CD4-positive, alpha-beta memory T cell (primary cell): Measurements from ENCODE around the gene TNFRSF18. TPM values are rescaled to one million over a fixed set of nuclear protein-coding genes. Genes with fewer than 3 reads are reported as not detected.
"Not testable (repeated sequence)": the region's sequence is repeated elsewhere in the genome, so short reads cannot be mapped to it uniquely, and the experiment has no call there.

Source experiments
- CTCF ChIA-PET: fragments of 350-600 bp; sonication (Branson Sonifier 250); formaldehyde crosslinking; loops from one replicate; lab custom pipeline; 2021; ENCODE audit warnings: inconsistent platforms; ENCODE audit not compliant: partially characterized antibody; lab: Charles Lee
- POLR2A ChIA-PET: fragments of 350-600 bp; sonication (Branson Sonifier 250); formaldehyde crosslinking; loops from one replicate; lab custom pipeline; 2021; ENCODE audit not compliant: partially characterized antibody; lab: Charles Lee
- DNase-seq, 5 donors: peaks; one replicate each; pipeline versions ENCODE4 v3.0.0 to v3.0.0-alpha.2; 2020 to 2022; ENCODE audit warnings: mixed read lengths in 1 of 5
- H3K27ac ChIP-seq: one replicate; pipeline ENCODE4 v1.7.0; 2013; ENCODE audit warnings: low read depth, low read length
- H3K27me3 ChIP-seq: 2 replicates; pipeline ENCODE4 v1.7.0; 2013; ENCODE audit warnings: mild to moderate bottlenecking, low read length, moderate library complexity; ENCODE audit not compliant: insufficient read depth
- H3K36me3 ChIP-seq: 2 replicates; pipeline ENCODE4 v1.7.0; 2013; ENCODE audit warnings: mild to moderate bottlenecking, low read length, moderate library complexity; ENCODE audit not compliant: insufficient read depth
- H3K4me1 ChIP-seq: 2 replicates; pipeline ENCODE4 v1.7.0; 2013; ENCODE audit warnings: mild to moderate bottlenecking, low read length, moderate library complexity; ENCODE audit not compliant: insufficient read depth
- H3K4me3 ChIP-seq, 2 donors: one replicate each; pipeline ENCODE4 v1.7.0; 2013; ENCODE audit warnings: low read length in 2 of 2, mild to moderate bottlenecking in 1 of 2
- H3K9me3 ChIP-seq, 2 donors: one replicate each; pipeline ENCODE4 v1.7.0; 2013; ENCODE audit warnings: low read length in 2 of 2, control low read depth in 1 of 2; ENCODE audit not compliant: control insufficient read depth in 1 of 2
- H3K27ac Mint-ChIP-seq, 7 donors: one replicate each; pipeline ENCODE4 v1.8.0; 2020 to 2021; ENCODE audit warnings: mixed read lengths in 7 of 7, mild to moderate bottlenecking in 6 of 7, inconsistent platforms in 3 of 7, moderate library complexity in 3 of 7
- H3K27me3 Mint-ChIP-seq, 2 donors: one replicate each; pipeline ENCODE4 v1.8.0; 2020 to 2021; ENCODE audit warnings: mixed read lengths in 2 of 2
- H3K36me3 Mint-ChIP-seq, 2 donors: one replicate each; pipeline ENCODE4 v1.8.0; 2020 to 2021; ENCODE audit warnings: mixed read lengths in 2 of 2, inconsistent platforms in 1 of 2, mild to moderate bottlenecking in 1 of 2
- H3K4me1 Mint-ChIP-seq, 4 donors: one replicate each; pipeline ENCODE4 v1.8.0; 2020 to 2021; ENCODE audit warnings: mixed read lengths in 4 of 4, mild to moderate bottlenecking in 1 of 4
- H3K4me3 Mint-ChIP-seq, 8 donors: one replicate each; pipeline ENCODE4 v1.8.0; 2020 to 2021; ENCODE audit warnings: mixed read lengths in 8 of 8, mild to moderate bottlenecking in 7 of 8, moderate library complexity in 6 of 8, inconsistent platforms in 3 of 8
- H3K9me3 Mint-ChIP-seq, 8 donors: one replicate each; pipeline ENCODE4 v1.8.0; 2020 to 2021; ENCODE audit warnings: mixed read lengths in 8 of 8, mild to moderate bottlenecking in 5 of 8, inconsistent platforms in 3 of 8, moderate library complexity in 1 of 8
- intact Hi-C: fragments of 100-400 bp; cut with micrococcal nuclease; formaldehyde crosslinking; loops from one replicate; pipeline ENCODE4 v1.15.1; 2023
- polyA plus RNA-seq, 2 donors: library from polyadenylated mRNA; unstranded; fragments of 300-500 nt; fragmentation: Illumina TruSeq; gene quantifications; one replicate each; pipeline ENCODE4 v1.2.3, GENCODE V29; 2021
- total RNA-seq, 2 experiments: library from RNA; stranded (reverse); gene quantifications; one replicate each; pipeline ENCODE4 v1.2.3, GENCODE V29; 2021

TNFRSF18 gene
- total and polyA plus RNA-seq, 4 experiments from 2014 or later = 8.0 to 27.1 (median 15.4) TPM

DNA sequence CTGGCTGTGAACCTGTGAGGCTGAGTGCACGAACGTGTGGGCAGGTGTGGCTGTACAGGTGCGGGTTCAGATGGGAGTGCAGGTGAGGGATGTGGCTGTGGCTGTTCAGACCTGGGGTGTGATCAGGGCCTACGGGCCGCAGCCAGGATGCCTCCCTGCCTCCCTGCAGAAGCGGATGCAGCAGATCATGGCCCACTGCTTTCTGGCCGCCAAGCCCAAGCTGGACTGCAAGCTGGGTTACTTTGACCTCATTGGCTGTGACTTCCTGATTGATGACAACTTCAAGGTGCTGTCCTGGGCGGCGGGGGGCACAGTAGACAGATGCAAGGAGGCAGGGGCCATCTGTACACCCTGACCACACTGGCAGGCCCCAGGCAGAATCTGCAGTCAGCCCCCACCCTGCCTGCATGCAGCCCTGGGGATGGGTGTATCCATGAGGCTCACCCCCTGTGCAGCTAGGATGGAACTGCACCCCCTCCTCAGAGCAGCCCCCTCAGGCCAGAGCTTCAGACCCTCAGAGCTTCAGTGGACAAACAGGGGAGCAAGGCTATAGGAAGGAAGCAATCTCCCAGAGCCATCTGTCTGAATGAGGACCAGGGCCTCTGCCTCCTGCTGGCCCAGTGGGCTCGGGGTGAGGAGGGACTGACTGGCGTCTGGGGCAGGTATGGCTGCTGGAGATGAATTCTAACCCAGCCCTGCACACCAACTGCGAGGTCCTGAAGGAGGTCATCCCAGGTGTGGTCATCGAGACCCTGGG lies 9.8 kb downstream of the TNFRSF18 start:
- POLR2A ChIA-PET = no interaction called here
- CTCF ChIA-PET = no interaction called here
- intact Hi-C loops = no loop called here

GRCh38 chr1:1195726-1196125 lies 10.7 kb downstream of the TNFRSF18 start:
- H3K9me3 ChIP-seq, H3K4me1 ChIP-seq, H3K4me1 Mint-ChIP-seq, H3K27me3 Mint-ChIP-seq, H3K4me3 Mint-ChIP-seq, DNase-seq, H3K36me3 ChIP-seq, H3K36me3 Mint-ChIP-seq, H3K27me3 ChIP-seq, H3K4me3 ChIP-seq, H3K27ac ChIP-seq, POLR2A ChIA-PET, intact Hi-C loops: not testable (repeated sequence)
- CTCF ChIA-PET = interaction anchor here (1.6 kb wide), 1 partner anchor 73 kb away, joined by 5 read pairs; no protein-coding TSS in a partner anchor
- peak overlapping the region in 2 of 7 donors; percentile 4 to 35 for H3K27ac Mint-ChIP-seq
- H3K9me3 Mint-ChIP-seq = peaks cover 0 to 17% (median 7%) of the 10 kb centered on the region in 8 donors

More for the DNA sequence above, 9.8 kb downstream of the TNFRSF18 start:
- H3K27ac ChIP-seq = no peak overlapping the region
- Mint-ChIP-seq H3K9me3 (peaks cover 0 to 17% (median 5%) of the 10 kb centered on the region in 8 donors), H3K36me3 (no peaks in the 10 kb centered on the region), H3K4me1 (peaks cover 0 to 5% (median 1%) of the 10 kb centered on the region in 4 donors), H3K4me3 (no peak overlapping the region), H3K27me3 (peaks cover 0 to 2% of the 10 kb centered on the region in 2 donors), H3K27ac (peak overlapping the region in 3 of 7 donors; percentile 17 to 46 (median 35))
- peaks cover 7% of the 10 kb centered on the region for H3K4me1 ChIP-seq
- no peak for DNase-seq
- no peaks in the 10 kb centered on the region for H3K27me3 ChIP-seq
- no peak overlapping the region for H3K4me3 ChIP-seq
- H3K36me3 ChIP-seq = no peaks in the 10 kb centered on the region
- no peaks in the 10 kb centered on the region for H3K9me3 ChIP-seq

DNA sequence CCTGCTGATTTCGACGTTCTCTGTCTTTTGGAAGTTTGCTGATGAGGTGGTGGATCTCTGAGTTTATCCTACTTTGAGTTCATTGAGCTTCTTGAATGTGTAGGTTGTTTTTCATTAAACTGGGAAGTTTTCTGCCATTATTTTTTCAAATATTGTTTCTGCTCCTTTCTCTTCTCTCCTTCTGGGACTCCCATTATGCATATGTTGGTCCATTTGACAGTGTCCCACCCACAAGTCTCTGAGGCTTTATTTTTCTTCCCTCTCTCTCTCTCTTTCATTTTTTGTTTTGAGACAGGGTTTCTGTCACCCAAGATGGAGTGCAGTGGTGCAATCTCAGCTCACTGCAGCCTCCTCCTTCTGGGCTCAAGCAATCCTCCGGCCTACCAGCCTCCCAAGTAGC lies 11.7 kb downstream of the TNFRSF18 start:
- H3K9me3 ChIP-seq = no peaks in the 10 kb centered on the region
- H3K27ac ChIP-seq = no peak overlapping the region
- no peak overlapping the region for H3K4me3 Mint-ChIP-seq
- no peak for DNase-seq
- no peak overlapping the region for H3K4me3 ChIP-seq
- peaks cover 0 to 17% (median 7%) of the 10 kb centered on the region in 8 donors for H3K9me3 Mint-ChIP-seq
- H3K36me3 Mint-ChIP-seq = no peaks in the 10 kb centered on the region
- H3K4me1 ChIP-seq = no peaks in the 10 kb centered on the region
- intact Hi-C loops = no loop called here
- POLR2A ChIA-PET = no interaction called here
- H3K4me1 Mint-ChIP-seq = no peaks in the 10 kb centered on the region
- CTCF ChIA-PET = interaction anchor here (1.6 kb wide), 1 partner anchor 72 kb away, joined by 5 read pairs; no protein-coding TSS in a partner anchor
- no peaks in the 10 kb centered on the region for H3K36me3 ChIP-seq
- H3K27ac Mint-ChIP-seq = peak overlapping the region in 1 of 7 donors; percentile 53
- H3K27me3 ChIP-seq = no peaks in the 10 kb centered on the region
- peaks cover 0 to 2% of the 10 kb centered on the region in 2 donors for H3K27me3 Mint-ChIP-seq

DNA sequence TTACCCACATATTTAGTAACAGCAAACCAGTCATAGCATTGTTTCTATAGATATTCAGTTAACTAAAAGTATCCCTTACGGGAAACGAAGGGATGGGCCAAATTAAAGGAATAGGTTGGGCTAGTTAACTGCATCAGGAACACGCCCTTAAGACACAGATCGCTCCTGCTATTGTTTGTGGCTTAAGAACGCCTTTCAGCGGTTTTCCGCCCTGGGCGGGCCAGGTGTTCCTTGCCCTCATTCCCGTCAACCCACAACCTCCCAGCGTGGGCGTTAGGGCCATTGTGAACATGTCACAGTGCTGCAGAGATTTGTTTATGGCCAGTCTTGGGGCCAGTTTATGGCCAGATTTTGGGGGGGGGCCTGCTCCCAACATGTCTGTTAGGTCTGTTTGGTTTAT lies 14.7 kb downstream of the TNFRSF18 start:
- DNase-seq = no peak
- Mint-ChIP-seq H3K4me1 (peaks cover 0 to 2% (median 0%) of the 10 kb centered on the region in 4 donors), H3K36me3 (no peaks in the 10 kb centered on the region), H3K9me3 (peaks cover 0 to 17% (median 7%) of the 10 kb centered on the region in 8 donors), H3K4me3 (no peak overlapping the region), H3K27me3 (peaks cover 0 to 2% of the 10 kb centered on the region in 2 donors), H3K27ac (no peak overlapping the region)
- H3K9me3 ChIP-seq = no peaks in the 10 kb centered on the region
- ChIA-PET CTCF (interaction anchor here (1.6 kb wide), 1 partner anchor 69 kb away, joined by 6 read pairs; no protein-coding TSS in a partner anchor), POLR2A (no interaction called here)
- no peaks in the 10 kb centered on the region for H3K4me1 ChIP-seq
- H3K27me3 ChIP-seq = no peaks in the 10 kb centered on the region
- H3K36me3 ChIP-seq = no peaks in the 10 kb centered on the region
- intact Hi-C loops = no loop called here
- no peak overlapping the region for H3K27ac ChIP-seq
- no peak overlapping the region for H3K4me3 ChIP-seq

DNA sequence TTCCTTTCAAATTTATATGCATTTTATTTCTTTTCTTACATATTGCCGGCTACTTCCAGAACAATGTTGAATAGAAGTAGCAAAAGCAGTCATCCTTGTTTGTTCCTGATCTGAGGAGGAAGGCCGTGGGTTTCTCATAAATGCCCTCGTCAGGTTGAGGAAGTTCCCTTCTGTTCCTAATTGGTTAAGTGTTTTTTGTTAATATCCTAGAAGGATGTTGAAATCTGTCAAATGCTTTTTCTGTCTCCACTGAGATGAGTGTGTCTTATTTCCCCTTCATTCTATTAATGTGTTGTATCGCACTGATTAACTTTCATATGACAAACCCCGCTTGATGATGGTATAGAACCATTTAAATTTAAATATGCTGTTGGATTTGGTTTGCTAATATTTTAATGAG lies 17.3 kb downstream of the TNFRSF18 start:
- Histone ChIP-seq H3K4me1 (no peaks in the 10 kb centered on the region), H3K4me3 (no peak overlapping the region), H3K27me3 (no peaks in the 10 kb centered on the region), H3K36me3 (no peaks in the 10 kb centered on the region), H3K27ac (no peak overlapping the region), H3K9me3 (no peaks in the 10 kb centered on the region)
- DNase-seq = no peak
- intact Hi-C loops = no loop called here
- H3K4me1 Mint-ChIP-seq = peaks cover 0 to 2% (median 0%) of the 10 kb centered on the region in 4 donors
- POLR2A ChIA-PET = no interaction called here
- H3K36me3 Mint-ChIP-seq = no peaks in the 10 kb centered on the region
- CTCF ChIA-PET = no interaction called here
- peaks cover 0 to 9% (median 0%) of the 10 kb centered on the region in 8 donors for H3K9me3 Mint-ChIP-seq
- no peak overlapping the region for H3K4me3 Mint-ChIP-seq
- H3K27me3 Mint-ChIP-seq = peaks cover 0 to 2% of the 10 kb centered on the region in 2 donors
- H3K27ac Mint-ChIP-seq = no peak overlapping the region

DNA sequence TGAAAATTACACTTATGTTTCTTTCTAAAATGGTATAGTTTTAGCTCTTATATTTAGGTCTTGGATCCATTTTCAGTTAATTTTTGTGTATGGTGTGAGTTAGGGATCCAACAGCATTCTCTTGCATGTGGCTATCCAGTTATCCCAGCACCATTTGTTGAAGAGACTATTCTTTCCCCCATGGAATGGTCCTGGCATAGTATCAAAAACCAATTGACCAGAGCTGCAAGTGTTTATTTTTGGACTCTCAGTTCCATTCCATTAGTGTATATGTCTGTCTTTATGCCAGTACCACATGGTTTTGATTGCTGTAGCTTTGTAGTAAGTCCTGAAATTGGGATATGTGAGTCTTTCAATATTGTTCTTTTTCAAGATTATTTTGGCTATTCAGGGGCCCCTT lies 18.5 kb downstream of the TNFRSF18 start:
- no peak overlapping the region for H3K27ac ChIP-seq
- H3K9me3 Mint-ChIP-seq = peaks cover 0 to 9% (median under 1%) of the 10 kb centered on the region in 8 donors
- no peaks in the 10 kb centered on the region for H3K4me1 ChIP-seq
- no peaks in the 10 kb centered on the region for H3K36me3 Mint-ChIP-seq
- no peaks in the 10 kb centered on the region for H3K9me3 ChIP-seq
- H3K27me3 Mint-ChIP-seq = peaks cover 0 to 4% of the 10 kb centered on the region in 2 donors
- no peak overlapping the region for H3K27ac Mint-ChIP-seq
- no peak overlapping the region for H3K4me3 Mint-ChIP-seq
- no peak overlapping the region for H3K4me3 ChIP-seq
- no peaks in the 10 kb centered on the region for H3K27me3 ChIP-seq
- intact Hi-C loops = no loop called here
- no peak for DNase-seq
- ChIA-PET CTCF (no interaction called here), POLR2A (interaction anchor here (0.6 kb wide), 1 partner anchor 43 kb away, joined by 3 read pairs; no protein-coding TSS in a partner anchor)
- no peaks in the 10 kb centered on the region for H3K36me3 ChIP-seq
- H3K4me1 Mint-ChIP-seq = peaks cover 0 to 4% (median under 1%) of the 10 kb centered on the region in 4 donors

DNA sequence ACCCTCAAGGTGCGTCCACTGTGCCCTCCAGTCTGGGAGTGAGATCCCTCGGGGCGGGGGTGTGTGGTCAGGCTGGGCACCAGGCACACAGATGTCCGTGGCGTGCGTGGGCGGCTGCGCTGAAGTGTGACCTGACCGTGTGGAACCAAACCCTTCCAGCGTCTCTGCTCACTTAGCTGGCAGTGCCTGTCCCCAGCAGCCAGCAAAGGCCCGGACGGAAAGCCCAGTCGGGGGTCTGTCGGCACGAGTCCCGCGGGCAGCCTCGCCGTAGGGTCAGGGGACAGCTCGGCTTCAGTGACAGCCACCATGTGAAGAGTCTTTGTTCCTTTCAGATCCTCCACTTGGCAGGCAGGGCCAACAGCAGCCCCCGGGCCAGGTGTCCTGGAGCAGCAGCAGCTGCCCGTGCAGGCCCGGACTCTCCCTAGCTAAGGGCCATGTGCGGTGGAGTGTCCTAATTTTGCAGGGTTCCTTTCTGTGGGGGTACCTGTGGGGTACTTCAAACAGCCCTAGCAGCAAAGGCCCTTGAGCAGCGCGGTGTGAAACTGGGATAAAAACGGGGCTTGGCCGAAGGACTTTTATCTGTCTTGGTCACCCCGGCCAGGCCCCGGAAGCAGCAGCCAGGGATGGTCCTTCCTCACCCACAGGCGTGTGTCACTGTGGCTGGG lies 21.2 kb downstream of the TNFRSF18 start:
- CTCF ChIA-PET = no interaction called here

More for the DNA sequence above, 21.2 kb downstream of the TNFRSF18 start:
- Histone ChIP-seq H3K36me3 (no peaks in the 10 kb centered on the region), H3K27me3 (no peaks in the 10 kb centered on the region), H3K4me3 (no peak overlapping the region), H3K4me1 (no peaks in the 10 kb centered on the region), H3K9me3 (no peaks in the 10 kb centered on the region), H3K27ac (no peak overlapping the region)
- peaks cover 0 to 2% (median 0%) of the 10 kb centered on the region in 8 donors for H3K9me3 Mint-ChIP-seq
- intact Hi-C loops = no loop called here
- H3K4me3 Mint-ChIP-seq = no peak overlapping the region
- H3K27ac Mint-ChIP-seq = peak overlapping the region in 1 of 7 donors; percentile 42
- H3K27me3 Mint-ChIP-seq = peaks cover 5 to 6% of the 10 kb centered on the region in 2 donors
- H3K36me3 Mint-ChIP-seq = no peaks in the 10 kb centered on the region
- peaks cover 1 to 9% (median 3%) of the 10 kb centered on the region in 4 donors for H3K4me1 Mint-ChIP-seq
- DNase-seq = peak in 1 of 5 donors; percentile 25
- POLR2A ChIA-PET = no interaction called here
